IMR-90 (cell line): ENCODE results near the gene IL1RAPL1.
A peak's percentile ranks its signal among the peaks of the same experiment; 100 is the strongest.

Source experiments
- MAFK ChIP-seq: IDR thresholded peaks from 2 replicates; pipeline ENCODE4 v1.6.1; 2012; ENCODE audit warnings: low read depth, low read length, improper control_type of control experiment
- MAZ ChIP-seq: IDR thresholded peaks from 2 replicates; pipeline ENCODE4 v1.6.1; 2012; ENCODE audit warnings: low read depth, mild to moderate bottlenecking, low read length, improper control_type of control experiment, moderate library complexity, borderline replicate concordance
- POLR2A ChIP-seq: IDR thresholded peaks from 2 replicates; pipeline ENCODE4 v1.6.1; 2012; ENCODE audit warnings: mild to moderate bottlenecking, low read depth, low read length
- RAD21 ChIP-seq: IDR thresholded peaks from 2 replicates; pipeline ENCODE4 v1.6.1; 2012; ENCODE audit warnings: low read length, improper control_type of control experiment
- TF ChIP-seq, protein P1 (sequence below): conservative IDR thresholded peaks from 2 replicates; pipeline ENCODE4 v1.5.1; 2012; ENCODE audit warnings: mild to moderate bottlenecking, low read depth, low read length, improper control_type of control experiment
- TF ChIP-seq, protein P2 (sequence below): fragments of 150-350 bp; IDR thresholded peaks from 2 replicates; pipeline ENCODE4 v1.6.1; 2016; ENCODE audit warnings: low read depth, mild to moderate bottlenecking, low read length, moderate library complexity, borderline replicate concordance

- TF ChIP-seq MAZ (no peak), POLR2A (no peak), MAFK (peak; percentile 74), RAD21 (no peak)
- TF ChIP-seq, protein P1, sequence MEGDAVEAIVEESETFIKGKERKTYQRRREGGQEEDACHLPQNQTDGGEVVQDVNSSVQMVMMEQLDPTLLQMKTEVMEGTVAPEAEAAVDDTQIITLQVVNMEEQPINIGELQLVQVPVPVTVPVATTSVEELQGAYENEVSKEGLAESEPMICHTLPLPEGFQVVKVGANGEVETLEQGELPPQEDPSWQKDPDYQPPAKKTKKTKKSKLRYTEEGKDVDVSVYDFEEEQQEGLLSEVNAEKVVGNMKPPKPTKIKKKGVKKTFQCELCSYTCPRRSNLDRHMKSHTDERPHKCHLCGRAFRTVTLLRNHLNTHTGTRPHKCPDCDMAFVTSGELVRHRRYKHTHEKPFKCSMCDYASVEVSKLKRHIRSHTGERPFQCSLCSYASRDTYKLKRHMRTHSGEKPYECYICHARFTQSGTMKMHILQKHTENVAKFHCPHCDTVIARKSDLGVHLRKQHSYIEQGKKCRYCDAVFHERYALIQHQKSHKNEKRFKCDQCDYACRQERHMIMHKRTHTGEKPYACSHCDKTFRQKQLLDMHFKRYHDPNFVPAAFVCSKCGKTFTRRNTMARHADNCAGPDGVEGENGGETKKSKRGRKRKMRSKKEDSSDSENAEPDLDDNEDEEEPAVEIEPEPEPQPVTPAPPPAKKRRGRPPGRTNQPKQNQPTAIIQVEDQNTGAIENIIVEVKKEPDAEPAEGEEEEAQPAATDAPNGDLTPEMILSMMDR = no peak
- TF ChIP-seq, protein P2, sequence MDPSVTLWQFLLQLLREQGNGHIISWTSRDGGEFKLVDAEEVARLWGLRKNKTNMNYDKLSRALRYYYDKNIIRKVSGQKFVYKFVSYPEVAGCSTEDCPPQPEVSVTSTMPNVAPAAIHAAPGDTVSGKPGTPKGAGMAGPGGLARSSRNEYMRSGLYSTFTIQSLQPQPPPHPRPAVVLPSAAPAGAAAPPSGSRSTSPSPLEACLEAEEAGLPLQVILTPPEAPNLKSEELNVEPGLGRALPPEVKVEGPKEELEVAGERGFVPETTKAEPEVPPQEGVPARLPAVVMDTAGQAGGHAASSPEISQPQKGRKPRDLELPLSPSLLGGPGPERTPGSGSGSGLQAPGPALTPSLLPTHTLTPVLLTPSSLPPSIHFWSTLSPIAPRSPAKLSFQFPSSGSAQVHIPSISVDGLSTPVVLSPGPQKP = no peak
Measured at GRCh38 chrX:28668957-28669356, 81.7 kb downstream of the IL1RAPL1 start.
